HepG2 (cell line): ENCODE measurements around the gene ZNF385B. TPM values are rescaled to one million over a fixed set of nuclear protein-coding genes. Genes with fewer than 3 reads are reported as not detected.

Experiments
- ATAC-seq: fragments of 200-7000 bp; cut with Tn5 transposase; 3 replicates; pipeline ENCODE4 v1.9.1; 2020; ENCODE audit warnings: mild to moderate bottlenecking, moderate library complexity
- BruUV-seq: library from RNA; stranded (reverse); fragments of 400-500 nt; replicated peaks from 2 replicates; lab custom pipeline; 2021; lab: Mats Ljungman, UMichigan
- CTCF ChIA-PET: fragments of 300-600 bp; formaldehyde crosslinking; extraction: SDS; loops from one replicate; lab custom pipeline; 2021; ENCODE audit warnings: low total read pairs, inconsistent platforms, low intra/inter-chr PET ratio; lab: Yijun Ruan, JAX
- POLR2A ChIA-PET: fragments of 350-600 bp; sonication (Branson Sonifier 250); formaldehyde crosslinking; loops from one replicate; lab custom pipeline; 2020; ENCODE audit warnings: antibody characterized with exemption, inconsistent platforms; lab: Yijun Ruan, JAX
- DNase-seq: peaks from one replicate; pipeline ENCODE4 v3.0.0-alpha.2; 2015; ENCODE audit warnings: low spot score
- FAIRE-seq: peaks from 3 replicates; lab custom pipeline; 2011; peaks lifted over from hg19 to GRCh38; lab: Jason Lieb, UNC
- H2AFZ ChIP-seq: one replicate; pipeline ENCODE4 v1.6.1; 2011; ENCODE audit warnings: low read length, inconsistent platforms
- H3K27ac ChIP-seq: fragments of 300-600 bp; 3 replicates; pipeline ENCODE4 v1.8.0; 2011; ENCODE audit warnings: mixed run types, mild to moderate bottlenecking, mixed read lengths, low read length, inconsistent platforms; ENCODE audit not compliant: insufficient read depth; ENCODE audit errors: extremely low read length
- H3K27me3 ChIP-seq, 2 experiments: fragments of 200-600 bp in 1 of 2; 2 replicates in 1 of 2; 3 replicates in 1 of 2; pipeline versions ENCODE4 v1.6.0 to v1.8.0; 2011; ENCODE audit warnings: low read length in 2 of 2, mild to moderate bottlenecking in 2 of 2, moderate library complexity in 2 of 2, inconsistent platforms in 1 of 2; ENCODE audit not compliant: insufficient read depth in 2 of 2, control insufficient read depth in 1 of 2
- H3K36me3 ChIP-seq, 2 experiments: fragments of 200-600 bp in 1 of 2; replicated peaks in 1 of 2; 2 replicates in 1 of 2; 3 replicates in 1 of 2; pipeline versions ENCODE4 v1.5.1 to v1.8.0; 2011; ENCODE audit warnings: low read length in 2 of 2, inconsistent platforms in 1 of 2; ENCODE audit not compliant: insufficient read depth in 2 of 2, control insufficient read depth in 1 of 2
- H3K4me1 ChIP-seq: 2 replicates; pipeline ENCODE4 v1.5.1; 2012; ENCODE audit warnings: low read length, inconsistent platforms; ENCODE audit not compliant: insufficient read depth
- H3K4me2 ChIP-seq: 2 replicates; pipeline ENCODE4 v1.6.0; 2011; ENCODE audit warnings: low read depth, low read length, inconsistent platforms
- H3K4me3 ChIP-seq, 3 experiments: fragments of 200-600 bp in 1 of 3; sonication (generic), shearing (Covaris generic) in 1 of 3; replicated peaks in 1 of 3; 2 replicates each; pipeline ENCODE4 v1.5.1; 2011 to 2016; ENCODE audit warnings: low read length in 3 of 3, inconsistent platforms in 2 of 3, low read depth in 2 of 3, mild to moderate bottlenecking in 2 of 3, control low read depth in 1 of 3, mixed read lengths in 1 of 3; ENCODE audit not compliant: insufficient read depth in 1 of 3
- H3K79me2 ChIP-seq: one replicate; pipeline ENCODE4 v1.6.1; 2011; ENCODE audit warnings: low read length, inconsistent platforms; ENCODE audit not compliant: insufficient read depth
- H3K9ac ChIP-seq: 2 replicates; pipeline ENCODE4 v1.6.0; 2011; ENCODE audit warnings: mild to moderate bottlenecking, low read depth, low read length, inconsistent platforms; ENCODE audit not compliant: insufficient read depth
- H3K9me3 ChIP-seq: 2 replicates; pipeline ENCODE4 v1.5.1; 2012; ENCODE audit warnings: mild to moderate bottlenecking, low read length
- H4K20me1 ChIP-seq: 2 replicates; pipeline ENCODE4 v1.6.0; 2011; ENCODE audit warnings: inconsistent platforms, mild to moderate bottlenecking, low read length, moderate library complexity; ENCODE audit not compliant: insufficient read depth
- BHLHE40 ChIP-seq: IDR thresholded peaks from 2 replicates; pipeline ENCODE4 v1.6.1; 2011; ENCODE audit warnings: low read length, improper control_type of control experiment
- GABPA ChIP-seq, 2 experiments: IDR thresholded peaks; 2 replicates each; pipeline ENCODE4 v1.6.1; 2011 to 2016; ENCODE audit warnings: low read depth in 2 of 2, low read length in 1 of 2, missing biosample characterization in 1 of 2, missing genetic modification characterization in 1 of 2
- RNF2 ChIP-seq: fragments of 450-650 bp; conservative IDR thresholded peaks from 2 replicates; pipeline ENCODE4 v1.6.1; 2016; ENCODE audit warnings: low read depth
- WIZ ChIP-seq: sonication (generic); formaldehyde crosslinking; IDR thresholded peaks from 2 replicates; pipeline ENCODE4 v1.5.1; 2020; ENCODE audit warnings: mild to moderate bottlenecking, missing genetic modification reagents
- ZNF121 ChIP-seq: sonication (generic); formaldehyde crosslinking; IDR thresholded peaks from 2 replicates; pipeline ENCODE4 v1.5.0; 2020; ENCODE audit warnings: mild to moderate bottlenecking, missing genetic modification reagents
- ZNF280D ChIP-seq: sonication (generic); formaldehyde crosslinking; IDR thresholded peaks from 2 replicates; pipeline ENCODE4 v1.5.1; 2020; ENCODE audit warnings: mild to moderate bottlenecking, missing genetic modification reagents
- ZNF766 ChIP-seq: sonication (generic); formaldehyde crosslinking; IDR thresholded peaks from 2 replicates; pipeline ENCODE4 v1.5.0; 2020; ENCODE audit warnings: missing genetic modification reagents, borderline replicate concordance
- ZNF792 ChIP-seq: IDR thresholded peaks from 2 replicates; pipeline ENCODE4 v1.6.1; 2016
- WGBS: methylation state at CpG from one replicate; pipeline ENCODE4 v1.1.6; 2017; ENCODE audit warnings: low lambda C conversion rate; 5-methylcytosine and 5-hydroxymethylcytosine counted together
- in situ Hi-C: cut with HindIII; loops from 2 replicates; pipeline ENCODE4 v1.10.0; 2017; ENCODE audit warnings: low pct_unique_long_range_greater_than_20kb; ENCODE audit not compliant: extremely low pct_ligation_motif_present
- intact Hi-C: fragments of 100-400 bp; cut with micrococcal nuclease; formaldehyde crosslinking; loops from one replicate; pipeline ENCODE4 v1.10.0; 2022; ENCODE audit not compliant: unreplicated experiment
- polyA plus RNA-seq, 8 experiments: library from polyadenylated mRNA; depleted of rRNA in 3 of 8; stranded (reverse) in 7 of 8; unstranded in 1 of 8; fragments of >200 nt; fragmentation: Illumina TruSeq in 4 of 8; extraction: Trizol in 4 of 8; gene quantifications; 2 replicates each; pipeline versions ENCODE4 v1.2.1 to v1.2.3, GENCODE V29; 2011 to 2016; ENCODE audit warnings: low read depth in 4 of 8, missing spikeins in 1 of 8, mixed read lengths in 1 of 8; ENCODE audit not compliant: insufficient read depth in 1 of 8
- total RNA-seq, 5 experiments: library from RNA; depleted of rRNA; stranded (reverse); fragments of >200 nt; fragmentation: Illumina TruSeq; extraction: Trizol; gene quantifications; 2 replicates each; pipeline ENCODE4 v1.2.3, GENCODE V29; 2016; ENCODE audit warnings: low read depth in 1 of 5
- TF ChIP-seq, protein P1 (sequence below): sonication (generic); formaldehyde crosslinking; IDR thresholded peaks from 2 replicates; pipeline ENCODE4 v1.8.1; 2022; ENCODE audit warnings: mild to moderate bottlenecking, missing genetic modification reagents
- TF ChIP-seq, protein P2 (sequence below): sonication (generic); formaldehyde crosslinking; IDR thresholded peaks from 2 replicates; pipeline ENCODE4 v1.9.0; 2021; ENCODE audit warnings: missing genetic modification reagents, mild to moderate bottlenecking, borderline replicate concordance

Gene ZNF385B
- total and polyA plus RNA-seq, 2 of the 13 experiments (the other 11 are each of a cell fraction or from before 2014, with no cell fraction given), result 3.3 to 6.7 TPM

- POLR2A ChIA-PET, result no interaction called here
- no peaks in the 10 kb centered on the region for H3K9me3 ChIP-seq
- no peak overlapping the region for H3K4me3 ChIP-seq
- H3K36me3 ChIP-seq, result no peaks in the 10 kb centered on the region
- H3K4me2 ChIP-seq, result no peak overlapping the region
- no peak overlapping the region for H3K27ac ChIP-seq
- no peak overlapping the region for H3K9ac ChIP-seq
- H3K79me2 ChIP-seq, result no peaks in the 10 kb centered on the region
- no peak overlapping the region for H2AFZ ChIP-seq
- TF ChIP-seq ZNF766 (CRISPR knock-in tag) (no peak), ZNF792 (CRISPR knock-in tag) (no peak), RNF2 (no peak), ZNF280D (CRISPR knock-in tag) (no peak), GABPA (IDR thresholded peaks at IDR 0.05; ENCODE audit: low read depth, low read length) (no peak), GABPA (CRISPR knock-in tag; IDR thresholded peaks at IDR 0.05; ENCODE audit: low read depth) (no peak), WIZ (CRISPR knock-in tag) (no peak), ZNF121 (no peak), BHLHE40 (no peak)
- TF ChIP-seq, protein P1, sequence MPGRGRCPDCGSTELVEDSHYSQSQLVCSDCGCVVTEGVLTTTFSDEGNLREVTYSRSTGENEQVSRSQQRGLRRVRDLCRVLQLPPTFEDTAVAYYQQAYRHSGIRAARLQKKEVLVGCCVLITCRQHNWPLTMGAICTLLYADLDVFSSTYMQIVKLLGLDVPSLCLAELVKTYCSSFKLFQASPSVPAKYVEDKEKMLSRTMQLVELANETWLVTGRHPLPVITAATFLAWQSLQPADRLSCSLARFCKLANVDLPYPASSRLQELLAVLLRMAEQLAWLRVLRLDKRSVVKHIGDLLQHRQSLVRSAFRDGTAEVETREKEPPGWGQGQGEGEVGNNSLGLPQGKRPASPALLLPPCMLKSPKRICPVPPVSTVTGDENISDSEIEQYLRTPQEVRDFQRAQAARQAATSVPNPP (CRISPR knock-in tag), result no peak
- TF ChIP-seq, protein P2, sequence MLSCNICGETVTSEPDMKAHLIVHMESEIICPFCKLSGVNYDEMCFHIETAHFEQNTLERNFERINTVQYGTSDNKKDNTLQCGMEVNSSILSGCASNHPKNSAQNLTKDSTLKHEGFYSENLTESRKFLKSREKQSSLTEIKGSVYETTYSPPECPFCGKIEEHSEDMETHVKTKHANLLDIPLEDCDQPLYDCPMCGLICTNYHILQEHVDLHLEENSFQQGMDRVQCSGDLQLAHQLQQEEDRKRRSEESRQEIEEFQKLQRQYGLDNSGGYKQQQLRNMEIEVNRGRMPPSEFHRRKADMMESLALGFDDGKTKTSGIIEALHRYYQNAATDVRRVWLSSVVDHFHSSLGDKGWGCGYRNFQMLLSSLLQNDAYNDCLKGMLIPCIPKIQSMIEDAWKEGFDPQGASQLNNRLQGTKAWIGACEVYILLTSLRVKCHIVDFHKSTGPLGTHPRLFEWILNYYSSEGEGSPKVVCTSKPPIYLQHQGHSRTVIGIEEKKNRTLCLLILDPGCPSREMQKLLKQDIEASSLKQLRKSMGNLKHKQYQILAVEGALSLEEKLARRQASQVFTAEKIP, result no peak
- FAIRE-seq, result no peak
- in situ Hi-C loops (no loop called here), intact Hi-C loops (no loop called here)
- ATAC-seq, result no peak
- CTCF ChIA-PET, result no interaction called here
- H3K27me3 ChIP-seq, result no peaks in the 10 kb centered on the region
- no peak for DNase-seq
- peaks cover 4% of the 10 kb centered on the region for H3K4me1 ChIP-seq
- BruUV-seq, result no TSS peak
- no peaks in the 10 kb centered on the region for H4K20me1 ChIP-seq
- WGBS, result 2% methylated on average over 1 of the region's 1 CpG
These were observed 199.4 kb downstream of the ZNF385B start for GRCh38 chr2:179661986-179662385.
